Activated CD4-positive, alpha-beta T cell treated with anti-CD3 and anti-CD28 coated beads, Interleukin-2, amount 50 U/mL, for 4 hours (primary cell): Measurements from ENCODE around the gene COX20.

Experiments
- DNase-seq, 2 experiments: peaks; one replicate each; pipeline ENCODE4 v3.0.0-alpha.2; 2020

COX20 gene

DNA sequence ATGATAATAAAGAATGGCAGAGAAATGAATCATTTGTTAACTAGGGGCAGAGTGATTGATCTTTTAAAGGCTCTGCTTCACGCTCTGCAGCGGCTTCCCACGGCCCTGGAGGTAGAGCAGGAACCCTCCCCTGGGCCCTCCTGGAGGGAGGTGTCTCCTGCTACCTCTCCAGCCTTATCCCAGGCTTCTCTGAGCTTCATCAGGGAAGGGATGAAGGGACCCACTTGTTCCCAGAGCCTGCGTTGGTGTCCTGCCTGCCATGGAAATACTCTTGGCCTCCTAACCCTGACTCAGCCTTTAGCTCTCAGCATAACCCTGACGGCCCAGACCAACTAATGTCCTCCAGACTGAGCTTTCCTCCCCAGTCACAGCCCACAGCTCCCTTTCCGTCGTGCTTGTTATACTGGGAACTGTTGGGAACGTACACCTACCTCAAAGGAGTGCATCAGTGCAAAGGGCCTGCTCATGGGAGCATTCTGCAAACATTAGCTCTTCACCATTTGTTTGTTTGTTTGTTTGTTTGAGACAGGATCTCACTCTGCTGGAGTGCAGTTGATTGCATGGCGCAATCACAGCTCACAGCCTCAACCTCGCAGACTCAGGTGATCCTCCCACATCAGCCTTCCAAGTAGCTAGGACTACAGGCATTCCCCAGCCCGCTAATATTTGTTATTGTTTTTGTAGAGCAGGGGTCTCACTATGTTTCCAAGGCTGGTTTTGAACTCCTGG is 46.3 kb downstream of the COX20 start:
- no peak for DNase-seq

DNA sequence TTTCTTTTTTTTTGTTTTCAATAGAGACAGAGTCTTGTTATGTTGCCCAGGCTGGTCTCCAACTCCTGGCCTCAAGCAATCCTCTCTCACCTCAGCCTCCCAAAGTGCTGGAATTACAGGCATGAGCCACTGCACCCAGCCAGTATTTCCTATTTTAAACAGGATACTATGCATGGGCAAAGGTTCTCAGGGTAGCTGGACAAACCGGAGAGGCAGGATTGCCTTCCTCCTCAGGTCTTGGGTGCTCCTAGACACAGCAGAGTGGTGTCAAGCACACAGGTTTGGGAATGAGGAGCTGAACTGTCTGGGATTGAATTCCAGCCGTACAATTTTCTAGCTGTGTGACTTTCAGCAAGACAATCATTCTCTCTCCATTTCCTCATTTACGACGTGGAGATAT is 51.8 kb downstream of the COX20 start:
- no peak for DNase-seq

- DNase-seq: no peak
Observed at GRCh38 chr1:244893836-244894235, 58.4 kb downstream of the COX20 start.
